ENCODE measurements around the gene PFDN6.
"Not testable (repeated sequence)": the region's sequence is repeated elsewhere in the genome, so short reads cannot be mapped to it uniquely, and the experiment has no call there.

The PFDN6 gene

GRCh38 chr6:33273924-33274902 lies 15.2 kb upstream of the PFDN6 start:
- DNase-seq = no peak

- not testable (repeated sequence) for DNase-seq
These were observed 13.4 kb upstream of the PFDN6 start for GRCh38 chr6:33275795-33276580.

- DNase-seq = no peak
These were observed 12.9 kb upstream of the PFDN6 start for GRCh38 chr6:33276581-33276863.

GRCh38 chr6:33276864-33277662 lies 12.3 kb upstream of the PFDN6 start, which contains the start of gene B3GALT4:
B3GALT4 (plus strand) TSS chr6:33277123; CDS start chr6:33277420, 297 bp downstream.
- DNase-seq = peak; percentile 46

- no peak for DNase-seq
These were observed 11.6 kb upstream of the PFDN6 start for GRCh38 chr6:33277663-33278391.

- DNase-seq = no peak
These were observed 11.0 kb upstream of the PFDN6 start for GRCh38 chr6:33278392-33278741.

GRCh38 chr6:33278810-33279209 lies 10.6 kb upstream of the PFDN6 start:
- DNase-seq = no peak

- no peak for DNase-seq
These were observed 10.1 kb upstream of the PFDN6 start for GRCh38 chr6:33279257-33279695.

- no peak for DNase-seq
These were observed 9.4 kb upstream of the PFDN6 start for GRCh38 chr6:33279971-33280511.

- DNase-seq = no peak
These were observed 8.9 kb upstream of the PFDN6 start for GRCh38 chr6:33280539-33280938.

GRCh38 chr6:33285214-33285613 lies 4.2 kb upstream of the PFDN6 start:
- DNase-seq = not testable (repeated sequence)

GRCh38 chr6:33286946-33287914 lies 2.2 kb upstream of the PFDN6 start:
- no peak for DNase-seq

GRCh38 chr6:33288141-33288920 lies 1.1 kb upstream of the PFDN6 start:
- no peak for DNase-seq

GRCh38 chr6:33289784-33290315 lies 449 bp downstream of the PFDN6 start:
- no peak for DNase-seq

GRCh38 chr6:33290459-33290858 lies 1.1 kb downstream of the PFDN6 start:
- no peak for DNase-seq

GRCh38 chr6:33292996-33293682 lies 3.7 kb downstream of the PFDN6 start:
- DNase-seq = no peak

- no peak for DNase-seq
These were observed 4.9 kb downstream of the PFDN6 start for GRCh38 chr6:33294086-33294823.

- DNase-seq = no peak
These were observed 6.4 kb downstream of the PFDN6 start for GRCh38 chr6:33295621-33296369.
